ENCODE measurements around the gene ABHD6.

The ABHD6 gene

GRCh38 chr3:58329150-58329921 is 91.7 kb downstream of the ABHD6 start:
- TF ChIP-seq CTCF (conservative IDR thresholded peaks at IDR 0.05): no peak
- no peak for TF ChIP-seq ZFX (IDR thresholded peaks at IDR 0.05)
- no peak overlapping the region for H3K27ac ChIP-seq

- no peak for TF ChIP-seq CTCF (conservative IDR thresholded peaks at IDR 0.05)
- TF ChIP-seq ZFX (IDR thresholded peaks at IDR 0.05): no peak
Measured at GRCh38 chr3:58329922-58330413, 92.4 kb downstream of the ABHD6 start.

GRCh38 chr3:58331593-58332152 is 94.1 kb downstream of the ABHD6 start:
- TF ChIP-seq ZFX (IDR thresholded peaks at IDR 0.05): no peak
- no peak for TF ChIP-seq CTCF (conservative IDR thresholded peaks at IDR 0.05)
- no peak overlapping the region for H3K27ac ChIP-seq

More at GRCh38 chr3:58329922-58330413, 92.4 kb downstream of the ABHD6 start:
- no peak overlapping the region for H3K27ac ChIP-seq

GRCh38 chr3:58332575-58333188 is 95.1 kb downstream of the ABHD6 start, which contains the start of gene PXK:
PXK (plus strand) TSS chr3:58332892; CDS start chr3:58332989, 97 bp downstream.
- peak within 1 kb of the TSS; percentile 62 for H3K27ac ChIP-seq
- TF ChIP-seq ZFX (IDR thresholded peaks at IDR 0.05) (peak; percentile 86), CTCF (conservative IDR thresholded peaks at IDR 0.05) (peak; percentile 3)

- peak overlapping the region; percentile 62 for H3K27ac ChIP-seq
- peak; percentile 65; the same call in 1 of the 2 replicates for TF ChIP-seq ZFX (IDR thresholded peaks at IDR 0.05)
- peak; percentile 12 for TF ChIP-seq CTCF (conservative IDR thresholded peaks at IDR 0.05)
Measured at GRCh38 chr3:58333206-58334012, 95.8 kb downstream of the ABHD6 start.

- no peak for TF ChIP-seq ZFX (IDR thresholded peaks at IDR 0.05)
- TF ChIP-seq CTCF (conservative IDR thresholded peaks at IDR 0.05): no peak
- H3K27ac ChIP-seq: no peak overlapping the region
Measured at GRCh38 chr3:58334013-58334321, 96.4 kb downstream of the ABHD6 start.

All from C4-2B (cell line).